Brain pericyte (primary cell): ENCODE data around the gene LTF.
"Not testable (repeated sequence)": the region's sequence is repeated elsewhere in the genome, so short reads cannot be mapped to it uniquely, and the experiment has no call there.

Experiments used
- DNase-seq: peaks from one replicate; pipeline ENCODE4 v3.0.0-alpha.2; 2012; ENCODE audit warnings: low read depth, low spot score

LTF gene

DNA sequence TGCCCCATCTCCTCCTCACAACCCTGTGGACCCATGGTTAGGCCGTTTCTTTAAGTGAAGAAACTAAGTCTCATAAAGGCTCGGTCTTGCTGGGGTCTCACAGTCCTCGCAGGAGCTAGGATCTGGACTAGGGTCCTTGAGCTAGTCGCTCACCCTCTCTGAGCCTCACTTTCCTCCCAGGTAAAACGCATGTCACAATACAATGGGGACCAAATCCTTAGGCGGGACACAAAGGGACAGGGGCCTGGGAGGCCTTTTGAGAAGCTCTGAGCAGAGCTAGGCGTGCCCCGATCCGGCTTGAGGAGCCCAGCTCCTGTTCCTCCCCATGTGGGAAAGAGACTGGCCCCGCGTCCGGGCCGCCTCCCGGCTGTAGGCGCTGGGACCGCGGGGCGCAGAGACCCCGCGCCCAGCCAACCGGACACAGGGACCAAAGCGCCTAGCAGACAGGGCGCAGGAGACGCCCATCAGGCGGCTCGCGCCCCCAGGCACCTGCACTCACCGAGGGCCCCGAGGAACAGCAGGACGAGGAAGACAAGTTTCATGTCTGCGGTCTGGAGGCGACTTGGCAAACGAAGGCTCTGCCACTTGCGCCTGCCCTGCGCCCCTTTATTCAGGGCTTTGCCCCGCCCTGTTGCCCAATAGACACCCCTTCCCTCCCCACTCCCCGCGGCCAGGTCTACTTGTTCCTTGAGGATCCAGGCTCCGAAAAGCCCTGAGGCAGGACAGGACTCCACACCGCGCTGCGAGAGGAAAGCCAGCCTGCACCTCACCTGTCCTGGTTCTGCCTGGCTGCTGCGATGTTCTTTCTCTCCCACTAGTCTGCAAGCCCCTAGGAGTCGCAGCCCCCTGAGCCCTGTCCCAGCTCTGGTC, at the start of gene LTF:
Gene LTF, minus strand, starts transcription at position 580 of the 870 bp plus-strand sequence. Its CDS starts 38 bp downstream, at position 542.
- no peak for DNase-seq

DNA sequence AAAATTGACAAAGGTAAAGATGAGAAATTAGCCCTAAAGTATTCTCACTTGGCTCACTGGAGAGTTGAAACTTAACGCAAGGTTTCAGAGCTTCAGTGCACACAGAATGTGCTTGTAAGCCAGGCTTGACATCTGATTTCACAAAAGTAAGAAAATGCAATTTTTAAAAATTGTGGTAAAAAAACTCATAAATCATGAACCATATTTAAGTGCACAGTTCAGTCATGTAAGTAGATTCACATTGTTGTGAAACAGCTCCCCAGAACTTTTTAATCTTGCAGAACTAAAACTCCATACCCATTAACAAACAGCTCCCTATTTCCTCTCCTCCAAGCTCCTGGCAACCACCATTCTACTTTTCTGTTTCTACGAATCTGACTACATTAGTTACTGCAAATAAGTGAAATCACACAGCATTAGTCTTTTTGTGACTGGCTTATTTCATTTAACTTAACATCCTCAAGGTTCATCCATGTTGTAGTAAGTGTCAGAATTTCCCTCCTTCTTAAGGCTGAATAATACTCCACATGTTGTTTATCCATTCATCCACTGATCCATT, 47.6 kb upstream of the LTF start:
- DNase-seq, result no peak

DNA sequence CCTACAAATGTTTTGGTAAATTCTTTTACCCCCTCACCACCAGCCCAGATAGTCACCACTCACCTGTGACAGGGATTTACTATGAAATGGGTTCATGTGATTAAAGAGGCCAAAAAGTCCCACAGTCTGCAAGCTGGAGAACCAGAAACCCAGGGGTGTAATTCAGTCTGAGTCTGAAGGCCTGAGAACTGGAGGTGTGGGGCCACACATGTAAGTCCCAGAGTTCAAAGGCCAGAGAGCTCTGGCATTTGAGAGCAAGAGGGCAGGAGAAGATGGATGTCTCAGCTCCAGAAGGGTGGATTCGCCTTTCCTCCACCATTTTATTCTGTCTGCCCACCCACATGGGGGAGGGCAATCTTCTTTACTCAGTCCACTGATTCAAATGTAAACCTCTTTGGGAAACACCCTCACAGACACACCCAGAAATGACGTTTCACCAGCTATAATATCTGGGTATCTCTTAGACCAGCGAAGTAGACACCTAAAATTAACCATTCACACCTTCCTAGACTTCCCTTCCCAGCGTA, 45.0 kb upstream of the LTF start:
- DNase-seq, result no peak

DNA sequence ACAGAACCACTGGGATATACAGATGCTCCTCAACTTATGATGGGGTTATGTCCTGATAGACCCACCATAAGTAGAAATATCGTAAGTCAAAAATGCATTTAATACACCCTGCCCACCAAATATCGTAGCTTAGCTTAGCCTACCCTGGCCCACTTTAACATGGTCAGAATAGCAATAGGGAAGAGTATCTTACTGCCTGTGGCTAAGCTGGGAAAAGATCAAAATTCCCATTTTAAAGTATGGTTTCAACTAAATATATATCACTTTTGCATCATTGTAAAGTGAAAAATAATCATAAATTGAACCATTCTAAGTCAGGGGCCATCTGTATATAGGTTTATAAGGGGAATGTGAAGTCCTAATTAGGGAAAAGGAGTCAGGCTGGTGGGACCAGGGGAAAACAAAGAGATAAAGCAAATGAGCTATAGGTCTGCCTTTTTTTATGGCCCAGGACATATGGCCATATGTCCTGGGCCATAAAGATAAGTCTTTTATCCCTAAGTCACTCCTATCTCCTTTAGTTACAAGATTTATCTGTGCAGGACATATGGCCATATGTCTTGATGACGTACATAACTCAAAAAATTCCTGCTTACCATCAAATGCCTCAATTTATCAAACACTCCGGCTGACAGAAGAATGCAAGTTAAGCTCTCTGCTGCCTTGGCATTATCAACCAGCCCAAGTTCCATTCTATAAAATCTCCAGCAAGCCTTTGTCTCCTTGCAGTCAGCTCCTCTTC, 44.3 kb upstream of the LTF start:
- no peak for DNase-seq

DNA sequence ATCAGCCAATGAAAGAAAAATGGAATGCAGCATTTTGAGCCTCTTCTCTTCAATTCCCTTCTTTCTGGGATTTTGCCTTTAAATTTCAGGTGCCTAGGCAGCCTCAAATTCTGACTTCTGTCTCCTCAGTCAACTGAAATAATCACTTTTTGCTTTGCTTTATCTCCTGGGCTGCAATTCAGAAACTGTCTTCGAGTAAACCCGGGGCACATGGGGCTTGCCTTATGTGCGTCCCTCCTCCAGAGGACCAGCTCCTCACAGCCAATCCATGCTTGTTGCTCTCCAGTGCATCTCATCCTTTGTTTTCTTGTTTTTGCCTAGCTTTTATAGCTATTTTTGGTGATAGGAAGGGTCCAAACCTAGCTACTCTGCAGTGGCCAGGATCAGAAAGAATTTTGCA, 41.8 kb upstream of the LTF start:
- no peak for DNase-seq

DNA sequence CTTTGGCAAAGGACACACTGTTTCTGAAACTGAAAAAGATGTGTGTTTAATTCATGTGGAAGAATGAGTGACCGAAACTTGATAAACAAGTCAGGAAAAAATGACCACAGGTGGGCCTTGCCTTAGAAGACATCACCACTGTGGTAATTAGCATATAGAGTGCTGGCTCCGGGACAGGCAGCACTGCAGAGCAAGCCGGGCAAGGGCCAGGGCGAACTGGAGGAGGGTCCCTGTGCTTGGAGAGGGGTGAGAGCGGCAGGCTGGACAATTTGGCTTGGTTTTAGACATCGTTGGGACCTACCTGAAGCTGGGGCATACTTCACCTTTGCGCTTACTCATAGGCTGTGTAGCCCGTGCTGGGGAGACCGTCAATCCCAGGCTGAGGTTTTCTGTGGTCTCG, 41.2 kb upstream of the LTF start:
- DNase-seq, result no peak

DNA sequence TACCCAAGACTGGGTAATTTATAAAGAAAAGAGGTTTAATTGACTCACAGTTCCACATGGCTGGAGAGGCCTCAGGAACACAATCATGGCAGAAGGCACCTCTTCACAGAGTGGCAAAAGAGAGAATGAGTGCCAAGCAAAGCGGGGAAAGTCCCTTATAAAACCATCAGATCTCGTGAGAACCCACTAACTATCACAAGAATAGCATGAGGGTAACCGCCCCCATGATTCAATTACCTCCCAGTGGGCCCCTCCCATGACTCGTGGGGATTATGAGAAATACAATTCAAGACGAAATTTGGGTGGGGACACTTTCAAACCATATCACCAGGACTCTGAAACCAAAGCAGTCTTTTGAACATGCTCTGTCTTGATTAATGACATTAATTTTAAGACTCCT, 40.1 kb upstream of the LTF start:
- no peak for DNase-seq

DNA sequence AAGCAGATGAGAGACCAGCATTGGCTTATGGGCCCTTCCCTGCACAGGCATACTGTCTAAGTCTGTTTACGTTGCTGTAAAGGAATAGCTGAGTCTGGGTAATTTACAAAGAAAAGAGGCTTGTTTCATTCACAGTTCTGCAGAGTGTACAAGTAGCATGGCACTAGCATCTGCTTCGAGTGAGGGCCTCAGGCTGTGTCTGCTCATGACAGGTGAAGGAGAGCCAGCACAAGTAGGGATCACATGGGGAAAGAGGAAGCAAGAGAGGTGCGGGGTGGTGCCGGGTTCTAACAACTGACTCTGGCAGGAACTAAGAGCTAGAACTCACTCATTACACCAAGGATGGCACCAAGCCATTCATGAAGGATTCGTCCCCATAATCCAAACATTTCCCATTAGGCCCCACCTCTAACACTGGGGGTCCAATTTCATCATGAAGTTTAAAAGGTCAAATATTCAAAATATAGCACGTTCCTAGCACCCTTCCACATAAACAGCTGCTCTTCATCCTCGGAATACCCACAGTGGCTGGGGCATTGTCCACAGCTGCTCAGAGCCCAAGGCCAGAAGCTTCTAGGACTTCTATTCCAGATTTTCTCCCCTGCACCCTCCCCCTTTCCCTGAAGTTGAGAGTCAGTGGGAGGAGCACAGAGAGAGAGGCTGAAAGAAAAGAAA, 38.6 kb upstream of the LTF start:
- no peak for DNase-seq

DNA sequence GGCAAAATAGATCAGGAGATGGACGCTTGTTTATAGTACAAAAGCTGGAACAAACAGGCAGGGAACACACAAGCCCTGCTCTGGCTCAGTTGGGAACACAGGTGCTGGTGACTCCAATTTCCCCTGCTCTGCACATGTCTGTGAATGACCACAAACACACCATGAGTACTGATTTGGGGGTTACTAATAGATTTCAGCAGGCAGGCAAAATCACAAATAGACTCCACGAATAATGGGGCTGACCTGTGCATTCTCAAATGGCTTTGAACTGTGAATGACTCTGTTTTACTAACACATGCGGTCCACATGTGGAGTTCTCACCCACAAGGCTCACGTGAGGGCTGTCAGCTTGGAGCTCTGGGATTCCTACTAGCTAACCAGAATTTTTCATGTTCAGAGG, 37.0 kb upstream of the LTF start:
- DNase-seq, result no peak

DNA sequence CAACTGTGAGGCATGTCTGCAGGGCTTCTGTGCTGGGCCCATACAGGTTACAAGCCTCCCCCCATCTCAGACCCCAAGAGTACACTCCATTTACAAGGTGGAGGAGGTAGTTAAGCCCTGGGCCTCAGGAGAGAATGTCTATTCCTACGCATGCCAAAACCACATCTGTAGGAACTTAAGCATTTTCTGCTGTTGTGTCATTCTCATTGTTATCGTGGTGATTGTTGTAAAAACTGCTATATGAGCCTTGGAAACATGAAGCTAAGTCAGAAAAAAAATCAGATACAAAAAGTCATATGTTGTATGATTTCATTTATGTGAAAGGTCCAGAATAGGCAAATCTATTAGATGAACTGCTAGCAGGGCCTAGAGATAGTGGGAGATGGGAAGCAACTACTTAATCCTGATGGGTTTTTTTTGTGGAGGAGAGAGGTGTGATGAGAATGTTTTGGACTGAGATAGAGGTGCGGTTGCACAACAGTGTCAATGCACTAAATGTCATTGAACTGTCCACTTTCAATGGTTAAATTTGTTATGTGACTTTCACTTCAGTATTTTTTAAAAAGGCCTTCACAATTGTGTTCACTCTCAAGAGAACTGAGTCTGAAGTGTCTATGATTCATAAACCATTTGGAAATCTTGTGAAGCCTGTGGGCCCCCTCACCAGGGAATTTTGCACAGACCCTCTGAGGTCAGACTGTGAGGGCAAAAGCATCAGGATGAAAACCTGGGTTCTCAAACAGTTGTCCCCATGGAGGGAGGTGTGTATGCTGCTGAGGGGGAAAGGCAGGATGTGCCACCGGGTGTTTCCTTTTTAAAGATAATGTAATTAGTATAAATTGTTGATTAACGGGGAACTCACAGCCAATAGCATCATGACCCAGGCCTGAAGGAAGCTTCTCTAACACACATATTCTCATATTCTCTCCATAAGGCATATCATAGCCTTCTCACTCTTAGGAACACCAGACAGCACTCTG, 36.2 kb upstream of the LTF start:
- DNase-seq, result no peak

DNA sequence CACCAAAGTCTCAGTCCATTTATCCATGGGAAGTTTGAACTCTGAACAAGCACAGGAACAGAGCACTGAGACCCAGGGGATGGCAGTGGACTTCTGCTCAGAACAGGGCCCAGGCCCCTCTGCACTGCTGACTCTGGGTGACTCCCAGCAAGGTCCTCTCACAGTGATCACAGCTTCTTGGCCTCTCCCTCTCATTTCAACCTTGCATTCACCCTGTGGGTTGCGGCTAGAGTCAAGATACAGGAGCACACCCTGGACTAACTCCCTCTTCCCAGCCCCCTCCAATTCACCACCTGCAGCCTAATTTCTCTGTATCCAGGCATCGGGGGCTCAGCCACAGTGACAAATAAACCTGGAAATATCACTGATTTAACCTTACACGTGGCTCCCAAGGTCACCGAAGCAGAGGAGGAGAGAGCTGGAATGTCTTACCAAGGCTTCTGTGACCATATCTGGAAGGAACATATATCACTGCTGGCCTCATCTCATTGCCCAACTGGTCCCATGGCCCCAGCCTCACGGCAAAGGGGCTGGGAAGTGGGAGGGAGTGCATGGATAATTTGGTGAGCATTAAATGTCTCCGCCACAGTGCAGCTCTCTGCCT, 34.3 kb upstream of the LTF start:
- DNase-seq, result no peak

DNA sequence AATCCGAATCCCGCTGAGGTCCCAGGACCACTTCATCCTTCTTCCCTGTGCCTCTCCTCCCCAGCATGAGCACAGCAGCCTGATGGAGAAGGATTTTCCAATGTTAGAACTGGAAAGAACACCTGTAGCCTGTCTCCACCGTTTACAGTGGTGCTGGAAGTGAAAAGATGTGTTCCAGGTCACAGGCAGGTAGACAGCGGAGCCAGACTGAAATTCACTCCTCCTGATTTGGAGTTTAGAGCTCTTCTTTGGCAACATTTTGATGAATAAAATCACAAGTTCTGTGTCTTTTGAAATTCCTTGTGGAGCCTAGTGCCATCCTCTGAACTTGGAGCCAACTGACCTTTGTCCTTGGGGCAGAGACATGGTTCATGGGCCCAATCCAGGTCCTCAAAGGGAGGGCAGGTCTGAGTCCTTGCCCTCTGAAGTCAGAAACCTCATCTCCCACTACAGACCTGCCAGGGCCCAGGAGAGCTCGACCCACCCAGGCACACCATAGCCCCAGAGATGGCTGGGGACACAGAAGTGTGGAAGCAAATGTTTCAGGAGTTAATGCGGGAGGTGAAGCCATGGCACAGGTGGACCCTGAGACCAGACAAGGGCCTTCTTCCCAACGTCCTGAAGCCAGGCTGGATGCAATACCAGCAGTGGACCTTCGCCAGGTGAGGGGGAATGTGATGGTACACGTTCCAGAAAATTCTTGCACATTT, 33.0 kb upstream of the LTF start, which contains the start of gene RTP3:
Gene RTP3, plus strand, starts transcription at position 421 of the 710 bp plus-strand sequence. Its CDS starts 87 bp downstream, at position 508.
- no peak for DNase-seq

DNA sequence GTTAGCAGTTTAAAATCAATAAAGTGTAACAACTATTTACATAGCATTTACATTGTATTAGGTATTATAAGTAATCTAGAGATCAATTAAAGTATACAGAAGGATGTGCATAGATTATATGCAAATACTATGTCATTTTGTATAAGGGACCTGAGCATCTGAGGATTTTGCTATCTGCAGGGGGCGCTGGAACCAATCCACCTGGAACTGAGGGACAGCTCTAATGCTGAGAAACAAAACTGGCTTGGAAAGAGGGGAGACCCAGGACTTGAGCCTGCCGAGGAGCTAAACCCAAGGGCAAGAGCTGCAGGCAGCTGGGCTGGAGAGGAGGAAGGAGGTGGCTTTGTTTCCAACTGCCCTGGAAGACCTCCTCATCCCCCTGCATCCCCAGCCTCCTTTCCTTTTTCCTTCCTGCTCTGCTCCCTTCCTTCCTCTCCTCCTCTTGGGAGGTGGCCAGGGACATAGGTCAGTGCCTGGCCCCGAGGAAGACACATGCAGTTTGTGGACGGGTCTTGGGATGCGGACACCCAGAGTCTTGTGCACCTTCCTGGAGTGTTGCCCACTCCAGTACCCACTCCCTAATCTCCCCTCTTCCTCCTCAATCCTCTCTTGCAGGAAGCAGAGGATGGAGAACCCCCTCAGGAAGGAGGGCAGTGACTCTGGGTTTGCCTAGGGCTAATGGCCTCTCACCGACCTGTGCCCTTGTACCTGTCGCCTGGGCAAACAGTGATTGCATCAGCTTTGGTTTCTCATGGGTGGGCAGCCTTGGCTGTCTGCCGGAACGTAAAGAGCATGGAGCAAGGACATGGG, 32.2 kb upstream of the LTF start:
- no peak for DNase-seq

DNA sequence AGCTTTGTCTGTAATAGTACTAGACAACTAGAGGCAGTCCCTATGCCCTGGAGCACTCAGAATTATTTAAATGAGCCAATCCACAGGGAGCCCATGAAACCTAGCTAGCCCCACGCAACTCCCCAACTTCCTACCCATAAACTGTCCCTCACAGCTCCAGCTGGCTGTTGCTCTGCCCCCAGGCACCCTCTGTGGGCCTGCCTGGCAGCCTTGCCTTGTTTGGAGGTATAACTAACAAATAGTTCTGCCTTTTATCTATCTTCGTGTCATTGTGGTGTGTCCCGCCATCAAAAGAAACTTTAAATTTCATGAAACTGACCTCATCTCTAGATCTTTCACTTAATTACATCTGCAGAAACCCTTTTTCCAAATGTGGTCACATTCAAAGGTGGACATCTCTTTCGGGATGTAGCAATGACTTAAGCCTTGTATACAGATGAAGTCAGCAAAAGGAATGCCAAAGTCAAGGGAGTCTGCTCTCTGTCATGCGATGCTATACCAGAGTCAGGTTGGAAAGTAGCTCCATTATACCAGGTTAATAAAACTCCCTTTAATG, 31.3 kb upstream of the LTF start:
- no peak for DNase-seq

DNA sequence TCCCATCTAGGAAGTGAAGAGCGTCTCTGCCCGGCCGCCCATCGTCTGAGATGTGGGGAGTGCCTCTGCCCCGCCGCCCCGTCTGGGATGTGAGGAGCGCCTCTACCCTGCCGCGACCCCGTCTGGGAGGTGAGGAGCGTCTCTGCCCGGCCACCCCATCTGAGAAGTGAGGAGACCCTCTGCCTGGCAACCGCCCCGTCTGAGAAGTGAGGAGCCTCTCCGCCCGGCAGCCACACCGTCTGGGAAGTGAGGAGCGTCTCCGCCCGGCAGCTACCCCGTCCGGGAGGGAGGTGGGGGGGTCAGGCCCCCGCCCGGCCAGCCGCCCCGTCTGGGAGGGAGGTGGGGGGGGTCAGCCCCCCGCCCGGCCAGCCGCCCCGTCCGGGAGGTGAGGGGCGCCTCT, 29.8 kb upstream of the LTF start:
- not testable (repeated sequence) for DNase-seq

DNA sequence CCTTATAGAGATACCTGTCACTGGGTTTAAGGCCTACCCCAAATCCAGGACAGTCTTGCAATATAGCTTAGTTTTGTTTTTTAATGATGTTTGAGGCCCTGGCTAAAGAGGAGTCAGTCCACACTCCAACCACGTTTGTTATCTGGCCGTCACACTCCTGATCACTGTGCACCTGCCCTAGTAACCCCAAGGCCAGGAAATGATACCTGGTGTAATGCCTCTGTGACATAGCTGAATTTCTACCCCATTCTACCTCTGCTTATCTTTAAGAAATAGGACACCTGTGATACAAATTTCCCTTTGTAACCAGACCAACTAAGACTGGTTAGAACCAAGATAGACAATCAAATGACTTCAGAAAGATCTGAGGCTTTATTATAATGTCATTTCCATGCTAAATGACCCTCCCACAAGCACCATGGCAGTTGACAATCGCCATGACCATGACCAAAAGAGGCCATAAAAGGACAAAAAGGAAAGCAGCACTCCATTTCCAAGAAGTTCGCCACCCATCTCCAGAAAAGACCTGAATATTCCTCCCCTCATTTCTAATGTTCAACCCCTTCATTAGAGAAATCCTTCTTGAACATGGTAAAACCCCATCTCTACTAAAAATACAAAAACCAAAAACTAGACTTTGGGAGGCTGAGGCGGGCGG, 28.3 kb upstream of the LTF start:
- no peak for DNase-seq
